GM10248 (cell line): Measurements from ENCODE around the gene UMODL1.

Source experiments
- CTCF ChIA-PET: fragments of 300-600 bp; sonication (Branson Sonifier 250); formaldehyde crosslinking; extraction: SDS; loops from one replicate; lab custom pipeline; 2021; ENCODE audit warnings: antibody characterized with exemption; lab: Yijun Ruan, JAX
- POLR2A ChIA-PET: fragments of 350-650 bp; sonication (Branson Sonifier 250); formaldehyde crosslinking; extraction: SDS; loops from one replicate; lab custom pipeline; 2020; ENCODE audit warnings: antibody characterized with exemption; lab: Yijun Ruan, JAX
- DNase-seq: peaks from one replicate; pipeline ENCODE4 v3.0.0; 2012; ENCODE audit errors: extremely low spot score
- CTCF ChIP-seq: IDR thresholded peaks from 2 replicates; pipeline ENCODE4 v1.5.1; 2012; ENCODE audit warnings: mild to moderate bottlenecking, low read depth; ENCODE audit errors: extremely low read depth, missing control alignments, control extremely low read depth

The UMODL1 gene

DNA sequence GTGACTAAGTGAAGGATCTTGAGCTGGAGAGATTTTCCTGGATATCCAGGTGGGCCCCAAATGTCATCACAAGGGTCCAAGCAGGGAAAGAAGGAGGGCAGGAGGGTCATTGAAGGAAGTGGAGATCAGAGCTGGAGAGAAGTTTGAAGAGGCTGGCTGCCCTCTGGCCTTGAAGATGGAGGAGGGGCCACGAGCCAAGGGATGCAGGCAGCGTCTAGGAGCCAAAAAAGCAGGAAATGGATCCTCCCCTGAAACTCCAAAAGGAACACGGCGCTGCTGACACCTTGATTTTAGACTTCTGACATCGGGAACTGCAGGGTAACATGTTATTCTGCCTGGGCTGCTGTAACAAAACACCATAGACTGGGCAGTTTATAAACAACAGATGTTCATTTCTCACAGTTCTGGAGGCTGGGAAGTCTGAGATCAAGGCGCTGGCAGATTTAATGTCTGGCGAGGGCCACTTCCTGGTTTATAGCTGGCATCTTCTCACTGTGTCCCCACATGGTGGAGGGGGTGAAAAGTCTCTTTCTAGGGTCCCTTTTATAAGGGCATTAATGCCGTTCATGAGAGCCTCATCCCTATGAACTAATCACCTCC lies 32.2 kb upstream of the UMODL1 start:
- ChIA-PET POLR2A (no interaction called here), CTCF (interaction anchor here (0.9 to 1.8 kb wide), 3 partner anchors 10 to 79 kb away, joined by 3 to 6 read pairs (median 4); no protein-coding TSS in a partner anchor)
- no peak for TF ChIP-seq CTCF
- DNase-seq: no peak

- TF ChIP-seq CTCF: no peak
- DNase-seq: no peak
- POLR2A ChIA-PET: no interaction called here
- CTCF ChIA-PET: interaction anchor here (0.9 to 1.8 kb wide), 2 partner anchors 10 to 68 kb away, joined by 3 to 4 read pairs; no protein-coding TSS in a partner anchor
These were observed 31.6 kb upstream of the UMODL1 start for GRCh38 chr21:42039470-42039901.

DNA sequence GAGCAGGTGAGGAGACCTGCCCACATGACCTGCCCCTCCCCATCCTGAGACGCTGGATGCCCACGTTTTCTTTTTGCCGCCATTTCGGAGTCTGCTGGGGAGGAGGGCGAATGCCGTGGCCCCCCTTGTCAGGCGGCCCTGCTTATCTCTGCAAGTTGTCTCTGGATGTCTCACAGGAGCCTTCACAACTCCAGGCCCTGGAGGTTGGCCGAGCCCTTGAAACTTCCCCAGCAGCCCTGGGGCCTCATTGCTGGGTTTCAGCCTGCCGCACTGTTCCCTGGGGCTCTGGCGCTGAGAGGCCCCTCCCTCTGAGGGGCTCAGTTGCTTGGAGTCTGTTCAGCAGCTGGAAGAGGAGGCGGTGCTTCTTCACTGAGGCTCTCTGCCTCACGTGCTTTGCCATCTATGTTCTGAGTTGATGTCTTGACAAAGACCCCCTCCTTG lies 31.2 kb upstream of the UMODL1 start:
- TF ChIP-seq CTCF: no peak
- no peak for DNase-seq
- ChIA-PET CTCF (interaction anchor here (0.9 to 1.9 kb wide), 3 partner anchors 10 to 68 kb away, joined by 3 to 4 read pairs (median 3); no protein-coding TSS in a partner anchor), POLR2A (no interaction called here)

- no peak for DNase-seq
- ChIA-PET CTCF (interaction anchor here (0.8 to 1.9 kb wide), 3 partner anchors 9 to 11 kb away, joined by 3 to 4 read pairs (median 3); no protein-coding TSS in a partner anchor), POLR2A (no interaction called here)
- no peak for TF ChIP-seq CTCF
These were observed 30.5 kb upstream of the UMODL1 start for GRCh38 chr21:42040411-42041180.

GRCh38 chr21:42041246-42041645 lies 29.9 kb upstream of the UMODL1 start:
- POLR2A ChIA-PET: no interaction called here
- CTCF ChIA-PET: interaction anchor here (0.8 to 1.9 kb wide), 2 partner anchors 9 to 10 kb away, joined by 3 to 4 read pairs; no protein-coding TSS in a partner anchor
- DNase-seq: no peak
- no peak for TF ChIP-seq CTCF

- TF ChIP-seq CTCF: no peak
These were observed 29.4 kb upstream of the UMODL1 start for GRCh38 chr21:42041711-42042110.

More at GRCh38 chr21:42041711-42042110, 29.4 kb upstream of the UMODL1 start:
- DNase-seq: no peak
- ChIA-PET POLR2A (no interaction called here), CTCF (interaction anchor here (0.8 to 1.9 kb wide), 2 partner anchors 8 to 10 kb away, joined by 3 to 4 read pairs; no protein-coding TSS in a partner anchor)
